SK-N-SH treated with all-trans-retinoic acid at 6 μM for 48 hours (cell line): ENCODE results near the gene RTP3.

Experiments
- ATAC-seq: fragments of 200-7000 bp; cut with Tn5 transposase; 3 replicates; pipeline ENCODE4 v1.9.1; 2020; ENCODE audit warnings: mild to moderate bottlenecking, moderate library complexity
- BACH2 ChIP-seq: fragments of 250-450 bp; sonication (Bioruptor Pico); IDR thresholded peaks from 2 replicates; pipeline ENCODE4 v1.9.0; 2021; ENCODE audit warnings: mild to moderate bottlenecking, borderline replicate concordance
- CREB5 ChIP-seq: fragments of 250-450 bp; sonication (Bioruptor Pico); IDR thresholded peaks from 2 replicates; pipeline ENCODE4 v1.5.1; 2020; ENCODE audit warnings: low read depth, mild to moderate bottlenecking, moderate library complexity
- CSDC2 ChIP-seq: fragments of 250-450 bp; sonication (Bioruptor Pico); IDR thresholded peaks from 2 replicates; pipeline ENCODE4 v1.5.0; 2020; ENCODE audit warnings: mild to moderate bottlenecking, moderate library complexity
- CSRNP3 ChIP-seq: fragments of 250-450 bp; sonication (Bioruptor Pico); IDR thresholded peaks from 2 replicates; pipeline ENCODE4 v1.5.1; 2021; ENCODE audit warnings: mild to moderate bottlenecking, moderate library complexity
- ESRRG ChIP-seq: fragments of 250-450 bp; sonication (Bioruptor Pico); IDR thresholded peaks from 2 replicates; pipeline ENCODE4 v1.6.1; 2021; ENCODE audit warnings: mild to moderate bottlenecking
- GLIS3 ChIP-seq: fragments of 250-450 bp; sonication (Bioruptor Pico); IDR thresholded peaks from 2 replicates; pipeline ENCODE4 v1.5.0; 2020; ENCODE audit warnings: mild to moderate bottlenecking, moderate library complexity
- ISL1 ChIP-seq: fragments of 250-450 bp; sonication (Bioruptor Pico); IDR thresholded peaks from 2 replicates; pipeline ENCODE4 v2.1.2; 2022; ENCODE audit warnings: mild to moderate bottlenecking, moderate library complexity
- OSR1 ChIP-seq: fragments of 250-450 bp; sonication (Bioruptor Pico); IDR thresholded peaks from 2 replicates; pipeline ENCODE4 v1.8.0; 2022; ENCODE audit warnings: moderate library complexity, mild to moderate bottlenecking, inconsistent platforms
- PATZ1 ChIP-seq: fragments of 250-450 bp; sonication (Bioruptor Pico); IDR thresholded peaks from 2 replicates; pipeline ENCODE4 v1.8.0; 2020; ENCODE audit warnings: mild to moderate bottlenecking, moderate library complexity, borderline replicate concordance
- POU6F1 ChIP-seq: fragments of 250-450 bp; sonication (Bioruptor Pico); IDR thresholded peaks from 2 replicates; pipeline ENCODE4 v1.8.0; 2021; ENCODE audit warnings: low read depth, mild to moderate bottlenecking, moderate library complexity, borderline replicate concordance
- RARB ChIP-seq: fragments of 250-450 bp; sonication (Bioruptor Pico); IDR thresholded peaks from 2 replicates; pipeline ENCODE4 v1.8.0; 2021; ENCODE audit warnings: mild to moderate bottlenecking, moderate library complexity
- SNAI2 ChIP-seq: fragments of 250-450 bp; sonication (Bioruptor Pico); IDR thresholded peaks from 2 replicates; pipeline ENCODE4 v1.5.0; 2020; ENCODE audit warnings: mild to moderate bottlenecking, moderate library complexity
- TCF4 ChIP-seq: fragments of 250-450 bp; sonication (Bioruptor Pico); IDR thresholded peaks from 2 replicates; pipeline ENCODE4 v1.8.0; 2021; ENCODE audit warnings: mild to moderate bottlenecking, moderate library complexity, borderline replicate concordance
- TOX ChIP-seq: fragments of 250-450 bp; sonication (Bioruptor Pico); IDR thresholded peaks from 2 replicates; pipeline ENCODE4 v1.8.0; 2021; ENCODE audit warnings: mild to moderate bottlenecking, moderate library complexity, borderline replicate concordance
- TSHZ2 ChIP-seq: fragments of 250-450 bp; sonication (Bioruptor Pico); IDR thresholded peaks from 2 replicates; pipeline ENCODE4 v1.5.0; 2020; ENCODE audit warnings: mild to moderate bottlenecking, moderate library complexity
- ZC3H10 ChIP-seq: fragments of 250-450 bp; sonication (Bioruptor Pico); IDR thresholded peaks from 2 replicates; pipeline ENCODE4 v1.5.1; 2021; ENCODE audit warnings: mild to moderate bottlenecking, moderate library complexity
- ZFP3 ChIP-seq: fragments of 250-450 bp; sonication (Bioruptor Pico); IDR thresholded peaks from 2 replicates; pipeline ENCODE4 v1.5.0; 2020; ENCODE audit warnings: mild to moderate bottlenecking, moderate library complexity
- ZFP30 ChIP-seq: fragments of 450-650 bp; formaldehyde crosslinking; IDR thresholded peaks from 2 replicates; pipeline ENCODE4 v1.5.0; 2022; ENCODE audit warnings: mild to moderate bottlenecking, moderate library complexity
- ZNF565 ChIP-seq: fragments of 450-650 bp; formaldehyde crosslinking; conservative IDR thresholded peaks from 2 replicates; pipeline ENCODE4 v1.5.0; 2020; ENCODE audit warnings: low read depth, mild to moderate bottlenecking, moderate library complexity
- ZNF70 ChIP-seq: fragments of 450-650 bp; formaldehyde crosslinking; IDR thresholded peaks from 2 replicates; pipeline ENCODE4 v1.5.0; 2020; ENCODE audit warnings: mild to moderate bottlenecking, moderate library complexity
- ZNF8 ChIP-seq: fragments of 450-650 bp; formaldehyde crosslinking; IDR thresholded peaks from 2 replicates; pipeline ENCODE4 v1.5.0; 2020; ENCODE audit warnings: mild to moderate bottlenecking, moderate library complexity

Gene RTP3

GRCh38 chr3:46524832-46525231 lies 27.1 kb downstream of the RTP3 start:
- ATAC-seq, result no peak
- TF ChIP-seq GLIS3 (CRISPR knock-in tag) (no peak), RARB (CRISPR knock-in tag) (no peak), CSDC2 (CRISPR knock-in tag) (no peak), POU6F1 (no peak)

- no peak for ATAC-seq
- no peak for TF ChIP-seq ZNF70 (CRISPR knock-in tag)
- TF ChIP-seq CREB5 (CRISPR knock-in tag), result no peak
- no peak for TF ChIP-seq ZC3H10 (CRISPR knock-in tag)
- no peak for TF ChIP-seq ZFP3 (CRISPR knock-in tag)
- no peak for TF ChIP-seq OSR1 (CRISPR knock-in tag)
- TF ChIP-seq ISL1 (CRISPR knock-in tag), result no peak
- no peak for TF ChIP-seq SNAI2 (CRISPR knock-in tag)
- TF ChIP-seq TCF4 (CRISPR knock-in tag), result no peak
- TF ChIP-seq ZNF8 (CRISPR knock-in tag), result no peak
These were observed 29.5 kb downstream of the RTP3 start for GRCh38 chr3:46527239-46527638.

GRCh38 chr3:46533091-46533490 lies 35.3 kb downstream of the RTP3 start:
- no peak for ATAC-seq
- TF ChIP-seq ZC3H10 (CRISPR knock-in tag), result no peak
- no peak for TF ChIP-seq ZNF565

GRCh38 chr3:46535746-46536145 lies 38.0 kb downstream of the RTP3 start:
- no peak for TF ChIP-seq CSDC2 (CRISPR knock-in tag)
- TF ChIP-seq ISL1 (CRISPR knock-in tag), result no peak
- TF ChIP-seq ZC3H10 (CRISPR knock-in tag), result no peak
- no peak for TF ChIP-seq POU6F1
- no peak for TF ChIP-seq TCF4 (CRISPR knock-in tag)
- TF ChIP-seq RARB (CRISPR knock-in tag), result no peak
- ATAC-seq, result no peak

GRCh38 chr3:46536758-46537157 lies 39.0 kb downstream of the RTP3 start:
- no peak for ATAC-seq
- TF ChIP-seq ESRRG (CRISPR knock-in tag), result no peak
- TF ChIP-seq TSHZ2 (CRISPR knock-in tag), result no peak
- TF ChIP-seq ZFP30 (CRISPR knock-in tag), result no peak
- TF ChIP-seq BACH2 (CRISPR knock-in tag), result no peak
- TF ChIP-seq POU6F1, result no peak
- TF ChIP-seq CREB5 (CRISPR knock-in tag), result no peak
- no peak for TF ChIP-seq CSRNP3 (CRISPR knock-in tag)
- no peak for TF ChIP-seq TOX (CRISPR knock-in tag)
- TF ChIP-seq ZNF565, result no peak
- TF ChIP-seq CSDC2 (CRISPR knock-in tag), result no peak
- TF ChIP-seq RARB (CRISPR knock-in tag), result no peak
- no peak for TF ChIP-seq ZFP3 (CRISPR knock-in tag)
- TF ChIP-seq ZC3H10 (CRISPR knock-in tag), result no peak
- no peak for TF ChIP-seq PATZ1
- TF ChIP-seq OSR1 (CRISPR knock-in tag), result no peak
